GM13977 (cell line): Measurements from ENCODE around the gene KCNH5.

Source experiments
- DNase-seq: peaks from one replicate; pipeline ENCODE4 v3.0.0; 2012; ENCODE audit warnings: low spot score
- CTCF ChIP-seq: IDR thresholded peaks from 2 replicates; pipeline ENCODE4 v1.5.1; 2012; ENCODE audit warnings: mild to moderate bottlenecking, control low read depth; ENCODE audit not compliant: insufficient read depth; ENCODE audit errors: extremely low read depth, missing control alignments
- in situ Hi-C: fragments of 300-500 bp; cut with MboI; formaldehyde crosslinking; loops from one replicate; pipeline ENCODE4 v1.12.0; 2022; ENCODE audit warnings: low sequenced_read_pairs, low pct_unique_long_range_greater_than_20kb, mixed read lengths, inconsistent platforms; ENCODE audit not compliant: unreplicated experiment

KCNH5 gene

GRCh38 chr14:63039866-63040265 lies 5.4 kb downstream of the KCNH5 start:
- in situ Hi-C loops: loop anchor here (25.0 kb wide), 1 partner anchor 853 kb away; no protein-coding TSS in a partner anchor
- TF ChIP-seq CTCF: peak; percentile 32
- DNase-seq: no peak

GRCh38 chr14:63032641-63033040 lies 12.6 kb downstream of the KCNH5 start:
- in situ Hi-C loops: loop anchor here (25.0 kb wide), 1 partner anchor 845 kb away; no protein-coding TSS in a partner anchor
- no peak for TF ChIP-seq CTCF
- no peak for DNase-seq

- no peak for TF ChIP-seq CTCF
- no peak for DNase-seq
- in situ Hi-C loops: loop anchor here (25.0 kb wide), 1 partner anchor 845 kb away; no protein-coding TSS in a partner anchor
Observed at GRCh38 chr14:63032076-63032475, 13.2 kb downstream of the KCNH5 start.

GRCh38 chr14:63030113-63030512 lies 15.1 kb downstream of the KCNH5 start:
- no peak for TF ChIP-seq CTCF
- in situ Hi-C loops: loop anchor here (25.0 kb wide), 1 partner anchor 843 kb away; no protein-coding TSS in a partner anchor
- DNase-seq: no peak

- no peak for DNase-seq
- in situ Hi-C loops: loop anchor here (25.0 kb wide), 1 partner anchor 840 kb away; no protein-coding TSS in a partner anchor
- no peak for TF ChIP-seq CTCF
Observed at GRCh38 chr14:63027719-63028118, 17.5 kb downstream of the KCNH5 start.

- in situ Hi-C loops: loop anchor here (25.0 kb wide), 1 partner anchor 839 kb away; no protein-coding TSS in a partner anchor
- no peak for TF ChIP-seq CTCF
- no peak for DNase-seq
Observed at GRCh38 chr14:63026491-63026890, 18.8 kb downstream of the KCNH5 start.

- DNase-seq: no peak
- in situ Hi-C loops: no loop called here
- no peak for TF ChIP-seq CTCF
Observed at GRCh38 chr14:63014621-63015020, 30.6 kb downstream of the KCNH5 start.
